NCI-H345 treated with DMSO at 0.1 percent for 48 hours (cell line): ENCODE data around the gene NFATC2.
"Not testable (repeated sequence)": the region's sequence is repeated elsewhere in the genome, so short reads cannot be mapped to it uniquely, and the experiment has no call there.

Experiments used
- DNase-seq: peaks from one replicate; lab custom pipeline; 2025; ENCODE audit not compliant: unreplicated experiment; lab: John Stamatoyannopoulos, UW

Gene NFATC2

GRCh38 chr20:51495921-51496545 lies 46.5 kb downstream of the NFATC2 start:
- DNase-seq: no peak

DNA sequence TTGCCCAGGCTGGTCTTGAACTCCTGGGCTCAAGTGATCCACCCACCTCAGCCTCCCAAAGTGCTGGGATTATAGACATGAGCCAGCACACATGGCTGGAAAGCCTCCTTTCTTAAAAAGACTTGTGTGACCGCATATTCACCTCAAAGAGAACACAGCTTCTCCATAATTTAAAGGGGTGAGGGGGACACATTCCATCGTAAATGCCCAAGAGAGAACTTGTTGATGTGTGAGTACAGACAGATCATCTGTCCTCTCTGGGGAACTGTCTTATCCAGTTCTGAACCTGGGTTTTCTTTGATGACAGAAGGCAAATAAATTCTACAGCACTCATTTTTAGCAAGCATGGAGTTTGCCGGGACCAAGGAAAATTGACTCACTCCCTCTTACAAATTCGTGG lies 47.2 kb downstream of the NFATC2 start:
- no peak for DNase-seq

GRCh38 chr20:51494241-51495110 lies 48.0 kb downstream of the NFATC2 start:
- no peak for DNase-seq

DNA sequence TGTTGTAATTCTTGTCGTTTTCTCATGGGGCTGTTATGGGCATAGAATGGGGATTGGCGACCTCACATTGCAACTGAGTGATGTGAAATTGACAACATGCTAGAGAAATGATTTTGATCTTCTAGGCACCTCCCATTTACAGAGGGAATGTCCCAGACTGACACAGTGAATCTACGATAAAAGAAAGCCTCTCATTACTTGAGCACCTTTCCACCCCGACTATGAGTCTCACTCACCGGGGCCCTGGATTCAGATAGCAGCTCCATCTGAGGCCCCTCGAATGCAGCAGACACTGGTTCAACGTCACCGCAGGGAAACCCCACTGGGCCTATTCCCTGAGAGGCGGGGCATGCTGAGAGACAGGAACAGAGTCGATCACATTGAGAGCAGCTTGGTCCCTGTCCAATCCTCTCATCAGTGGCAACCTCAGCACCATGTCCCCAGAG lies 49.1 kb downstream of the NFATC2 start:
- no peak for DNase-seq

DNA sequence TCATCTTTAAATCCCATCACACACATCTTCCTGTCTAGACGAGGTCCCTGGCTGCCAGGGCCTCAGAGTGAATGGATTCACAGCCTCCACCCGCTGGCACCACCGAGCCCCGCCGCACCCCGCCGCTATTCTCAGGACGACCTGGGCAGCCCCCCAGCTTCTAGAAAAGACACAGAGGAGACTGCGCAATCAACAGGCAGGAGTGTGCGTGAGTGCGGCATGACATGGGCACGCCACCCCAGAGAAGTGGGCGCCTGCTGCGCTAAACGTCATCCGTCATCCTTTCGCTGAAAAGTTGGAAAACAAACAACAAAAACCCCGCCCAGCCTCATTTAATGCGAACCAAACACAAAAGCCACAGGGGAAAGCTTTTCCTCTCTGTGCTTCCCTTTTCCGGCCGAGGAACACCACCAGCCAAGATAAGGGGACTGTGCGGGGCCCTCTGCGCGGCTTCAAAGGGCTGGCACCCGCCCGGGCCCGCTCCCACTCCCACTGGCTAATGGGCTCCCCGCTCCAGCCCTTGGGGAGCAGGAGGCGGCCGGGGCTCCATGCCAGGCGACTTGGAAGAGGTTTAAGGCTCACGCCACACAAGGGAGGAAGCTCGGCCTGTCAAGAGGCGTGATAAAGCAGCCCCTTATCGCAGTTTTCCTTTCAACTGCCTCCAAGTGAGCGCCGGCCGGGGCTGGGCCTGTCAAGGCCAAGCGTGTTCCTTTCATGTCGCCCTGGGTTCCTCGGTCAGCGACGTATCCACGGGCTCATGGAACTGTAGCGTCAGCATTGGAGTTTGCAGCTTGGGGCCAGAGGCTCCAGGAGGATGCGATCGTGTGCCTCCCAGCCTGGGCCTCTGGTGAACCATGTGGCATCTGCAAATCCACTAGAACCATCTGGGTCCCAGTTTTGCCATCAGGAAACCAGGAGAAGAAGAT lies 50.1 kb downstream of the NFATC2 start:
- DNase-seq: peak; percentile 47

- DNase-seq: no peak
Measured at GRCh38 chr20:51491393-51491792, 51.1 kb downstream of the NFATC2 start.

DNA sequence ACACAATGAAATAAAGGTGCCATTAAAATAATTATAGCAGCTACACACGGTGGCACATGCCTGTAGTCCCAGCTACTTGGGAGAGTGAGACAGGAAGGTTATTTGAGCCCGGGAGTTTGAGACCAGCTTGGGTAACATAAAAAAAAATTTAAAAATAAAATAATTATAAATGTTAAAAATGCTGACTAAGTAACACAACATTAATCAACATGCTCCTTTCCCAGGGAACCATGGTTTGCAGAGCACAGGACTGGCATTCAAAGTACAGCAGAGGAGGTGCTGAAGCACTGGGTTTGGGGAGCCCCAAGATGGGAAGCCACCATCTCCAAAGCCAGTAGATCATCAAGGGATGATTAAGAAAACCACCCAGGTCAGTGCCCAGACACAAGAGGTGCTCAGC lies 51.9 kb downstream of the NFATC2 start:
- no peak for DNase-seq

GRCh38 chr20:51489611-51490010 lies 52.9 kb downstream of the NFATC2 start:
- no peak for DNase-seq

GRCh38 chr20:51488331-51488730 lies 54.2 kb downstream of the NFATC2 start:
- DNase-seq: no peak

DNA sequence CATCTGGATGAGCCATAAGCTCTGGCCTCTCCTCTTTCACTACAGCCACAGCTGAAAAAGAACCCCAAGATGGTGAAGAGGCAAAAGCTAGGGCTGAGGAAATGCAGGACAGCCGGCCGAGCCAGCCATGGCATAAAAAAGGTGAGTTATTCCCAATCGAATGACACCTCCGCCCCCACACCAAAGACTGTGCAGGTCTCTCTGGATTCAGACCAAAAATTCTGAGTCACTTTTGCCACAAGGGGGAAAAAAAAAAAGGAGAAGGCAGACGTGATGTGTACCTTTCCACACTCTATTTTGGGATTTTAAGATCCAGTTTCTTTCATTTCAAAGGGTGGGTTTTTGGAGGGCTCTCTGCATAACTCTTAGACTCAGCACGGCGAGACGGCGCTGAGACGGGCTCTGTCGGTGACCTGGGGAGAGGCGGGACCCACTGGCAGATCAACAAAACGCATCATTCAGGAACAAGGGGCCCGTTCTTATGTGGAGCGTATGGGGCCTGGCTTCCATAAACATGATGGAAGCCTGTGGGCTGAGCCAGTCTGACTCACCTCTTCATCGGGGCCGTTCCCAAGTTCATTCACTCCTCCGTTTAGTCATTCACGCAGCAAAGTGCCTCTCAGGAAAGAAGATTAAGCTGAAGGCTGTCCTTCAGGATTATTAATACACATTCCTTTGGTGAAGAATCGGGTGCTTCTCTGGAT lies 54.8 kb downstream of the NFATC2 start:
- no peak for DNase-seq

- DNase-seq: no peak
Measured at GRCh38 chr20:51487076-51487475, 55.4 kb downstream of the NFATC2 start.

GRCh38 chr20:51486197-51487005 lies 56.1 kb downstream of the NFATC2 start:
- DNase-seq: no peak

DNA sequence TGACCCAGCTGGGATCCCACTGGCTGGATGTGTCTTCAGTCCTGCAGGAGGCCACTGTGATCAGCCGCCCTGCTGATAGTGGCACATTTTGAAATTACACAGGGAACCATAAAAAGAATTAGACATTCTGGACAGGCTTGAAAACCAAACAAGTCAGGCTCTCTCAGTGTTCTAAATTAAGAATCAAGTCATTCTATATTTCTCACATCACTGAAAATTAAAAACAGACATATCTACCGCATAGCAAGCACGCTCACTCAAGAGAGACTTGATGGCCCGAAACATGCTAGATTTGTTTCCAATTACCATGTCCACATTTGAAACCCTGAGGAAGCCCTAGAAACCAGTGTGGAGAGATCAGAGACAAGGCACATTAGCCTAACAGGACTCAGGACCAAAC lies 57.7 kb downstream of the NFATC2 start:
- no peak for DNase-seq

DNA sequence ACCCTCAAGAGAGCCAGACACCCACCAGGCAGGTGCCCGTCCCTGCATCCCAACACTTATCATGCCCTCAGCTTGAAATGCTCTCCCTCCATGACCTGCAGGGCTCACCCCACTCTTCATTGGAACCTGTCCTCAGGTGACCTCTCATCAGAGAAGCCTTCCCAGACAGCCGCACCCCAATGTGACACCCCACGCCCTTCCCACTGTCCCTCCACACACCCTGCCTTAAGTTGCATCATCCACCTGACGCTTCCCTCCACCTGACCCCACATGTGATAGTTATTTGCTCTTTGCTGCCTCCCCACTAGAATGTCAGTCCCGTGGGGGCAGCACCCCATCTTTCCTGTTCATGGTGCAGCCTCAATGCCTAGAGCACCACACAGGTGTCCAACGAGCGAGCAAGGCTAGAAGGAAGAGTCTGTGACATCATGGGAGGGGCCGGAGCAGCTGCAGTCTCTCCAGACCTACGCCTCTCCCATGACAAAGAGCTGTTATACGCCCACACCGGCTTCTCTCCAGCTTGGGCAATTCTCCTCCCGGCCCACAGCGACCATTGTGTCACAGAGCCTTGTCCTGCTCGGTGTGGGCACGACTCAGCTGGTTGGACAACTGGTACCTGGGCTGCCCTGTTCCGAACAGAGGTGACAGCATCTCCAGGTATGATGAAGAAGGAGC lies 58.2 kb downstream of the NFATC2 start:
- no peak for DNase-seq

DNA sequence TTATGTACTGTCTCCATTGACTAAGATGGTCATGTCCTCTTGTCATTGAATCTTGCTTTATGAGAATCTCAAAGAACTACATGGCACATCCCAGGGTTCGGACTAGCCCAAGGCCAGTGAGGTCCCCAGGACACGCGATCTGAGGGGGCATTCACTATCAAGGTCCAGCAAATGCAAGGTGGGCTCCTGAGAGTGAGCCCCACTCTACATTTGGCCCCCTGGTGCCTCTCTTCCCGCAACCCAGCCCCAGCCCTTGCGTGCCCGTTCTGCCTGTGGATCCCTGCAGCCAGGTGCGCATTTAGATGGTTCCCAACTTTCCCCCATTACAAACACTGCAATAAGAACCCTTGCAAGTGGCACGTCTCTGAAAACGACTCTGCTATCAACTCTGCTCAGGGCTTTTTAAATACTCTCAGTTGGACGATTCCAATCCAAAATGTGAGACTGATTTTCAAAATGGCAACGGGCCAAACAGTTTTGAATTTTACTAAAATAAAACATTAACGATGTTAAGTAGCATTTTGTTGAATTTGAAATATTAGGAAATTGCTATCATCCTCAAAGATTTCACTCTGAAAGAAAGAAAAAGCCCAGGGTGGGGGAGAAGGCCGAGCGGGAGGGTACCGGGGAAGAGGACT lies 59.6 kb downstream of the NFATC2 start:
- no peak for DNase-seq

DNA sequence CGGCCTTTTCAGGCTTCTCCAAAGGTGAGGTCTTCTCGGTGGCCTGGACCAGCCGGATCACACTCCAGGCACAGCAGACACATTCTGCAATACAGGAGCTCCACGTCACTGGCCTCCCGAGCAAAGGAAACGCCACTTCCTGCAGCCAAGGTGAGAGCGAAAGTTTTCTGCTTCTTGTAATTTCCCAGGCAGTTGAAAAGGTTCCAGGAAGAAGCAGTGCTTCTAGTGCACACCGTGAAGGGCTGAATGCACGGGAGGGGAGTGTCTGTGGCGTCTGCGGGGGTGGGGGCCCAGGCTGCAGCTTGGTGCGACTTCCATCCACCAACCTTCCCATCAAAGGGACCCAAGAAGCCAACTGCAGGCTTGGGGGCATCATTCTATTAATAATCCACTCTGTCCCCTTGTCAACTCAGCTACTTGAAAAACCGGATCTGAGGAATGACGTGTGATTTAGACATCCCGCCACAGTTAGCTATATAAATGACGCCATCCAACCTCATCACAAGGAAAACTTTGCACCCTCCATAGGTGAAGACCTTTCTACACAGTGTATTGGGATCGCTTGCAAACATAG lies 61.1 kb downstream of the NFATC2 start:
- DNase-seq: no peak

GRCh38 chr20:51480507-51481270 lies 61.8 kb downstream of the NFATC2 start:
- no peak for DNase-seq

GRCh38 chr20:51476106-51476505 lies 66.4 kb downstream of the NFATC2 start:
- not testable (repeated sequence) for DNase-seq
